Neural progenitor cell (in vitro differentiated cells): Measurements from ENCODE around the gene RGS10. TPM values are rescaled to one million over a fixed set of nuclear protein-coding genes. Genes with fewer than 3 reads are reported as not detected.
"Not testable (repeated sequence)": the region's sequence is repeated elsewhere in the genome, so short reads cannot be mapped to it uniquely, and the experiment has no call there.

Experiments
- DNase-seq: peaks from one replicate; pipeline ENCODE4 v3.0.0-alpha.2; 2016; ENCODE audit warnings: low spot score
- H2AFZ ChIP-seq: fragments of 200-600 bp; sonication (generic); replicated peaks from 2 replicates; pipeline ENCODE4 v1.6.1; 2016; ENCODE audit warnings: antibody characterized with exemption
- H3F3A ChIP-seq: fragments of 200-600 bp; sonication (generic); 2 replicates; pipeline ENCODE4 v1.6.1; 2016; ENCODE audit warnings: antibody characterized with exemption, low read depth
- H3K27ac ChIP-seq: fragments of 200-600 bp; sonication (generic); 2 replicates; pipeline ENCODE4 v1.5.1; 2016; ENCODE audit warnings: mild to moderate bottlenecking
- H3K27me3 ChIP-seq: fragments of 200-600 bp; sonication (generic); 2 replicates; pipeline ENCODE4 v1.6.1; 2016; ENCODE audit warnings: mild to moderate bottlenecking, moderate library complexity
- H3K36me3 ChIP-seq: fragments of 200-600 bp; sonication (generic); 2 replicates; pipeline ENCODE4 v1.5.1; 2016
- H3K4me1 ChIP-seq: fragments of 200-600 bp; sonication (generic); 2 replicates; pipeline ENCODE4 v1.6.1; 2016; ENCODE audit warnings: mixed run types
- H3K4me2 ChIP-seq: fragments of 200-600 bp; sonication (generic); 2 replicates; pipeline ENCODE4 v1.6.1; 2016
- H3K4me3 ChIP-seq: fragments of 200-600 bp; sonication (generic); 2 replicates; pipeline ENCODE4 v1.5.1; 2016
- H3K79me2 ChIP-seq: fragments of 200-600 bp; sonication (generic); 2 replicates; pipeline ENCODE4 v1.6.1; 2016; ENCODE audit warnings: low read depth
- H3K9ac ChIP-seq: fragments of 200-600 bp; sonication (generic); 2 replicates; pipeline ENCODE4 v1.6.1; 2016
- H3K9me3 ChIP-seq: fragments of 200-600 bp; sonication (generic); 2 replicates; pipeline ENCODE4 v1.5.1; 2016; ENCODE audit warnings: low read depth
- H4K20me1 ChIP-seq: fragments of 200-600 bp; sonication (generic); 2 replicates; pipeline ENCODE4 v1.6.1; 2016; ENCODE audit warnings: low read depth
- H3K27ac Mint-ChIP-seq: 3 replicates; pipeline ENCODE4 v1.8.0; 2021; ENCODE audit warnings: mixed read lengths
- H3K27me3 Mint-ChIP-seq: 2 replicates; pipeline ENCODE4 v1.8.0; 2022; ENCODE audit warnings: low read depth, mild to moderate bottlenecking, inconsistent platforms, moderate library complexity, mixed read lengths; ENCODE audit not compliant: insufficient read depth
- H3K36me3 Mint-ChIP-seq: 3 replicates; pipeline ENCODE4 v1.8.0; 2021; ENCODE audit warnings: mixed read lengths
- H3K4me1 Mint-ChIP-seq: 3 replicates; pipeline ENCODE4 v1.8.0; 2021; ENCODE audit warnings: mixed read lengths
- H3K4me3 Mint-ChIP-seq: 3 replicates; pipeline ENCODE4 v1.8.0; 2021; ENCODE audit warnings: mild to moderate bottlenecking, moderate library complexity, mixed read lengths
- H3K9me3 Mint-ChIP-seq: 3 replicates; pipeline ENCODE4 v1.8.0; 2020; ENCODE audit warnings: mixed read lengths
- CTCF ChIP-seq: fragments of 200-600 bp; sonication (generic); IDR thresholded peaks from 2 replicates; pipeline ENCODE4 v1.5.1; 2017; ENCODE audit warnings: antibody characterized with exemption, mild to moderate bottlenecking
- EZH2 ChIP-seq: fragments of 200-600 bp; sonication (generic); IDR thresholded peaks from 2 replicates; pipeline ENCODE4 v1.6.1; 2017; ENCODE audit warnings: antibody characterized with exemption, mild to moderate bottlenecking, moderate library complexity
- EZH2phosphoT487 ChIP-seq: fragments of 200-600 bp; sonication (generic); IDR thresholded peaks from 2 replicates; pipeline ENCODE4 v1.6.1; 2017; ENCODE audit warnings: antibody characterized with exemption
- total RNA-seq: library from RNA; depleted of rRNA; stranded (reverse); fragments of >200 nt; gene quantifications from 2 replicates; pipeline ENCODE4 v1.2.3, GENCODE V29; 2015; ENCODE audit warnings: low replicate concordance

The RGS10 gene
- total RNA-seq, 1 donor from 2014 or later = 12.0 TPM

GRCh38 chr10:119575991-119576390, 33.5 kb upstream of the RGS10 start:
- H3K79me2 ChIP-seq = peaks cover 4% of the 10 kb centered on the region
- no peak overlapping the region for H3K4me2 ChIP-seq
- H3K9me3 ChIP-seq = no peaks in the 10 kb centered on the region
- Mint-ChIP-seq H3K36me3 (peaks cover 32% of the 10 kb centered on the region), H3K9me3 (no peaks in the 10 kb centered on the region), H3K27me3 (no peaks in the 10 kb centered on the region), H3K27ac (no peak overlapping the region), H3K4me3 (no peak overlapping the region), H3K4me1 (no peaks in the 10 kb centered on the region)
- H3K9ac ChIP-seq = no peak overlapping the region
- H3K27ac ChIP-seq = no peak overlapping the region
- peaks cover 71% of the 10 kb centered on the region for H3K36me3 ChIP-seq
- peaks cover 28% of the 10 kb centered on the region for H3F3A ChIP-seq
- no peaks in the 10 kb centered on the region for H3K27me3 ChIP-seq
- TF ChIP-seq CTCF = no peak
- TF ChIP-seq EZH2 = no peak
- no peak for TF ChIP-seq EZH2phosphoT487
- no peak overlapping the region for H2AFZ ChIP-seq
- H4K20me1 ChIP-seq = peaks cover 6% of the 10 kb centered on the region
- no peak overlapping the region for H3K4me3 ChIP-seq
- H3K4me1 ChIP-seq = no peaks in the 10 kb centered on the region
- no peak for DNase-seq

DNA sequence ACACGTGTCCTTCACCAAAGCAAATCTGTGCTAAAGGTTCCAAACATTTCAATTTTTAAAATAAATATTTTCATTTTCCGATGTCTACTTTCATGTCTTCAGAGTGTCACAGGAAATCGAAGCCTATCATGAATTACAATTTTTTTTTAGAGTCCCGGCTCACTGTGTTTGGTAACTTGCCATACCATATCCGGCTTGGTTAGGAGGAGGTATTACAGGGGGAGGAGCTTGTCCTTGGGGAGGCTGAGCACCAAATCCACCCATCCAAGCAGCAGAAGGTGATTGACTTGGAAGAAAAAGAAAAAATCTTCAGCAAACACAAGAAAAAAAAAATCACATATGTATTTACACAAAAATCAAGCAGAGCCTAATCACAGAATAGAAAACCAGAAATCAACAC, 33.0 kb upstream of the RGS10 start:
- no peak overlapping the region for H3K4me2 ChIP-seq
- H3K9ac ChIP-seq = no peak overlapping the region
- H4K20me1 ChIP-seq = peaks cover 6% of the 10 kb centered on the region
- no peak overlapping the region for H3K4me3 Mint-ChIP-seq
- no peak for TF ChIP-seq EZH2phosphoT487
- TF ChIP-seq EZH2 = no peak
- no peak for TF ChIP-seq CTCF
- H2AFZ ChIP-seq = no peak overlapping the region
- H3K4me3 ChIP-seq = no peak overlapping the region
- H3K27ac Mint-ChIP-seq = no peak overlapping the region
- H3K27ac ChIP-seq = no peak overlapping the region
- H3K4me1 Mint-ChIP-seq = no peaks in the 10 kb centered on the region
- H3K4me1 ChIP-seq = no peaks in the 10 kb centered on the region
- DNase-seq = no peak
- H3K9me3 ChIP-seq = no peaks in the 10 kb centered on the region
- H3K9me3 Mint-ChIP-seq = no peaks in the 10 kb centered on the region
- peaks cover 28% of the 10 kb centered on the region for H3F3A ChIP-seq
- H3K27me3 Mint-ChIP-seq = no peaks in the 10 kb centered on the region
- H3K36me3 ChIP-seq = peaks cover 67% of the 10 kb centered on the region
- no peaks in the 10 kb centered on the region for H3K79me2 ChIP-seq
- no peaks in the 10 kb centered on the region for H3K27me3 ChIP-seq
- peaks cover 32% of the 10 kb centered on the region for H3K36me3 Mint-ChIP-seq

GRCh38 chr10:119567978-119568377, 25.5 kb upstream of the RGS10 start:
- Histone ChIP-seq H3K36me3 (no peaks in the 10 kb centered on the region), H3K27ac (no peak overlapping the region), H4K20me1 (no peaks in the 10 kb centered on the region), H3K79me2 (no peaks in the 10 kb centered on the region), H3K4me1 (no peaks in the 10 kb centered on the region), H3K9ac (no peak overlapping the region), H3K9me3 (no peaks in the 10 kb centered on the region), H3K4me2 (no peak overlapping the region), H3K4me3 (no peak overlapping the region), H2AFZ (no peak overlapping the region), H3F3A (peaks cover 14% of the 10 kb centered on the region), H3K27me3 (no peaks in the 10 kb centered on the region)
- Mint-ChIP-seq H3K9me3 (no peaks in the 10 kb centered on the region), H3K27me3 (peaks cover 8% of the 10 kb centered on the region), H3K36me3 (peaks cover 7% of the 10 kb centered on the region), H3K27ac (no peak overlapping the region), H3K4me1 (peaks cover 9% of the 10 kb centered on the region), H3K4me3 (no peak overlapping the region)
- TF ChIP-seq CTCF (no peak), EZH2phosphoT487 (no peak), EZH2 (no peak)
- no peak for DNase-seq

DNA sequence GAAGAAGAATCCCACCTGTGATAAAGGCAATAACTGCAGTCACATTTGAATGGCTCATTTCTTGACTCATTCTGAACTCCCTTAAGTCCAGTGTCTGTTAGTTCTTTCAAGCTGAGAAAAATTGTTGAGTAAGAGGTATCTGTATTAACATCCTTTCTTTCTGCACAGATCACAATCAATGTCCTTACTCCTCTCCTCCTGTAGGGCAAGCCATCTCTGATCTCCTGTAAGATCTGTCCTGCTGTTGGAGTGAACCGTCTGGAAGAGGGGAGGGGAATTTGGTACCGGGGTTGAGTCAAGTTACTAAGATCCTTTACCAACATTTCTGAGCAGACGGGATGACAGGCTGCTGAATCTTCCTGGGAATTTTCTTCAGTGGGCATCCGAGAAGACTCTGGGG, 19.6 kb upstream of the RGS10 start:
- H3K27ac ChIP-seq = no peak overlapping the region
- H2AFZ ChIP-seq = no peak overlapping the region
- H3K9ac ChIP-seq = no peak overlapping the region
- H3K79me2 ChIP-seq = no peaks in the 10 kb centered on the region
- H3K27me3 Mint-ChIP-seq = peaks cover 10% of the 10 kb centered on the region
- H3K27ac Mint-ChIP-seq = no peak overlapping the region
- H3K4me1 Mint-ChIP-seq = no peaks in the 10 kb centered on the region
- no peak for DNase-seq
- no peaks in the 10 kb centered on the region for H3K9me3 ChIP-seq
- H3K4me2 ChIP-seq = no peak overlapping the region
- no peaks in the 10 kb centered on the region for H3K27me3 ChIP-seq
- TF ChIP-seq EZH2 (no peak), CTCF (no peak), EZH2phosphoT487 (no peak)
- H3K36me3 Mint-ChIP-seq = no peaks in the 10 kb centered on the region
- no peak overlapping the region for H3K4me3 Mint-ChIP-seq
- no peak overlapping the region for H3K4me3 ChIP-seq
- no peaks in the 10 kb centered on the region for H3K36me3 ChIP-seq
- H3K4me1 ChIP-seq = no peaks in the 10 kb centered on the region
- H3F3A ChIP-seq = no peaks in the 10 kb centered on the region
- H3K9me3 Mint-ChIP-seq = peaks cover 3% of the 10 kb centered on the region
- no peaks in the 10 kb centered on the region for H4K20me1 ChIP-seq

- not testable (repeated sequence) for H3K9me3 Mint-ChIP-seq, H3K9me3 ChIP-seq, H2AFZ ChIP-seq, H3K4me2 ChIP-seq, DNase-seq, H3K4me1 ChIP-seq, H3K4me3 Mint-ChIP-seq, H3K36me3 Mint-ChIP-seq, H4K20me1 ChIP-seq, H3K27ac ChIP-seq, H3K4me3 ChIP-seq, H3K27me3 Mint-ChIP-seq, H3K9ac ChIP-seq, H3K4me1 Mint-ChIP-seq, H3K27ac Mint-ChIP-seq, H3K36me3 ChIP-seq, H3K79me2 ChIP-seq, H3K27me3 ChIP-seq, H3F3A ChIP-seq
Measured at GRCh38 chr10:119559511-119559910, 17.0 kb upstream of the RGS10 start.
